Fibroblast of lung (primary cell): ENCODE results near the gene TXNRD2.
"Not testable (repeated sequence)": the region's sequence is repeated elsewhere in the genome, so short reads cannot be mapped to it uniquely, and the experiment has no call there.

Source experiments
- EZH2 ChIP-seq: IDR thresholded peaks from 2 replicates; pipeline ENCODE4 v1.5.1; 2012; ENCODE audit warnings: low read length, control low read depth, mild to moderate bottlenecking; ENCODE audit errors: missing control alignments
- TF ChIP-seq, protein P1 (sequence below), 2 donors: IDR thresholded peaks in 1 of 2; conservative IDR thresholded peaks in 1 of 2; 1 replicate in 1 of 2; 2 replicates in 1 of 2; pipeline ENCODE4 v1.5.1; 2011 to 2012; ENCODE audit warnings: low read length in 2 of 2, control low read depth in 1 of 2, inconsistent platforms in 1 of 2, low read depth in 1 of 2, mild to moderate bottlenecking in 1 of 2

DNA sequence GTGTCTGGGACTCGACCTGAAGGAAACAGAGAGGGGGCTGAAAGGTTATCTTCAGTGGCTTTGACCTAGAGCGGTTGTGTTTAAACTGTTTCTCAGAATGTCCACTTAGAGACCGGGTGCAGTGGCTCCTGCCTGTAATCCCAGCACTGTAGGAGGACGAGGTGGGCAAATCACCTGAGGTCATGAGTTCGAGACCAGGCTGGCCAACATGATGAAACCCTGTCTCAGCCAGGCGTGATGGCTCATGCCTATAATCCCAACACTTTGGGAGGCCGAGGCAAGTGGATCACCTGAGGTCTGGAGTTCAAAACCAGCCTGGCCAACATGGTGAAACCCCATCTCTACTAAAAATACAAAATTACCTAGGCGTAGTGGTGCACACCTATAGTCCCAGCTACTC is 58.2 kb downstream of the TXNRD2 start:
- TF ChIP-seq, protein P1, sequence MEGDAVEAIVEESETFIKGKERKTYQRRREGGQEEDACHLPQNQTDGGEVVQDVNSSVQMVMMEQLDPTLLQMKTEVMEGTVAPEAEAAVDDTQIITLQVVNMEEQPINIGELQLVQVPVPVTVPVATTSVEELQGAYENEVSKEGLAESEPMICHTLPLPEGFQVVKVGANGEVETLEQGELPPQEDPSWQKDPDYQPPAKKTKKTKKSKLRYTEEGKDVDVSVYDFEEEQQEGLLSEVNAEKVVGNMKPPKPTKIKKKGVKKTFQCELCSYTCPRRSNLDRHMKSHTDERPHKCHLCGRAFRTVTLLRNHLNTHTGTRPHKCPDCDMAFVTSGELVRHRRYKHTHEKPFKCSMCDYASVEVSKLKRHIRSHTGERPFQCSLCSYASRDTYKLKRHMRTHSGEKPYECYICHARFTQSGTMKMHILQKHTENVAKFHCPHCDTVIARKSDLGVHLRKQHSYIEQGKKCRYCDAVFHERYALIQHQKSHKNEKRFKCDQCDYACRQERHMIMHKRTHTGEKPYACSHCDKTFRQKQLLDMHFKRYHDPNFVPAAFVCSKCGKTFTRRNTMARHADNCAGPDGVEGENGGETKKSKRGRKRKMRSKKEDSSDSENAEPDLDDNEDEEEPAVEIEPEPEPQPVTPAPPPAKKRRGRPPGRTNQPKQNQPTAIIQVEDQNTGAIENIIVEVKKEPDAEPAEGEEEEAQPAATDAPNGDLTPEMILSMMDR (conservative IDR thresholded peaks at IDR 0.05 in 1 of 2, IDR thresholded peaks at IDR 0.05 in 1 of 2; ENCODE audit: low read depth in 1 of 2, low read length in 2 of 2) = not testable (repeated sequence)
- not testable (repeated sequence) for TF ChIP-seq EZH2
